Neural crest cell (in vitro differentiated cells): ENCODE results near the gene WNK1. TPM values are rescaled to one million over a fixed set of nuclear protein-coding genes. Genes with fewer than 3 reads are reported as not detected.
"Not testable (repeated sequence)": the region's sequence is repeated elsewhere in the genome, so short reads cannot be mapped to it uniquely, and the experiment has no call there.

Experiments
- DNase-seq: peaks from one replicate; pipeline ENCODE4 v3.0.0; 2021; ENCODE audit warnings: low read depth, mixed read lengths, low spot score
- H3K27ac Mint-ChIP-seq: one replicate; pipeline ENCODE4 v1.8.0; 2021; ENCODE audit warnings: mild to moderate bottlenecking, mixed read lengths; ENCODE audit not compliant: unreplicated experiment
- H3K27me3 Mint-ChIP-seq: 2 replicates; pipeline ENCODE4 v1.8.0; 2021; ENCODE audit warnings: low read depth, mild to moderate bottlenecking, mixed read lengths
- H3K36me3 Mint-ChIP-seq: 2 replicates; pipeline ENCODE4 v1.8.0; 2021; ENCODE audit warnings: low read depth, mild to moderate bottlenecking, mixed read lengths
- H3K4me1 Mint-ChIP-seq: 2 replicates; pipeline ENCODE4 v1.8.0; 2021; ENCODE audit warnings: mixed read lengths
- H3K4me3 Mint-ChIP-seq: one replicate; pipeline ENCODE4 v1.8.0; 2021; ENCODE audit warnings: mild to moderate bottlenecking, mixed read lengths
- H3K9me3 Mint-ChIP-seq: 2 replicates; pipeline ENCODE4 v1.8.0; 2021; ENCODE audit warnings: mixed read lengths
- CTCF ChIP-seq: fragments of 200-600 bp; sonication (generic); conservative IDR thresholded peaks from 2 replicates; pipeline ENCODE4 v1.5.0; 2021; ENCODE audit warnings: antibody characterized with exemption, mild to moderate bottlenecking
- total RNA-seq: library from RNA; stranded (reverse); gene quantifications from 2 replicates; pipeline ENCODE4 v1.2.1, GENCODE V29; 2021

The WNK1 gene
- total RNA-seq, 1 donor from 2014 or later: 155 TPM

- Mint-ChIP-seq H3K4me1 (peaks cover 31% of the 10 kb centered on the region), H3K27ac (no peak overlapping the region), H3K36me3 (no peaks in the 10 kb centered on the region), H3K9me3 (no peaks in the 10 kb centered on the region), H3K27me3 (no peaks in the 10 kb centered on the region), H3K4me3 (no peak overlapping the region)
- no peak for DNase-seq
- TF ChIP-seq CTCF: no peak
These were observed 33.3 kb downstream of the WNK1 start for GRCh38 chr12:785706-786105.

- Mint-ChIP-seq H3K4me1 (peaks cover 17% of the 10 kb centered on the region), H3K36me3 (peaks cover 2% of the 10 kb centered on the region), H3K4me3 (no peak overlapping the region), H3K27ac (no peak overlapping the region), H3K9me3 (no peaks in the 10 kb centered on the region), H3K27me3 (no peaks in the 10 kb centered on the region)
- DNase-seq: no peak
- no peak for TF ChIP-seq CTCF
These were observed 35.9 kb downstream of the WNK1 start for GRCh38 chr12:788288-788687.

- H3K4me1 Mint-ChIP-seq: peaks cover 17% of the 10 kb centered on the region
- DNase-seq, H3K27me3 Mint-ChIP-seq, H3K4me3 Mint-ChIP-seq, H3K36me3 Mint-ChIP-seq, H3K27ac Mint-ChIP-seq, H3K9me3 Mint-ChIP-seq: not testable (repeated sequence)
These were observed 36.4 kb downstream of the WNK1 start for GRCh38 chr12:788762-789161.

GRCh38 chr12:789852-790563, 37.6 kb downstream of the WNK1 start:
- no peaks in the 10 kb centered on the region for H3K27me3 Mint-ChIP-seq
- H3K27ac Mint-ChIP-seq: no peak overlapping the region
- DNase-seq: no peak
- no peak for TF ChIP-seq CTCF
- no peak overlapping the region for H3K4me3 Mint-ChIP-seq
- H3K36me3 Mint-ChIP-seq: peaks cover 2% of the 10 kb centered on the region
- peaks cover 13% of the 10 kb centered on the region for H3K4me1 Mint-ChIP-seq
- H3K9me3 Mint-ChIP-seq: no peaks in the 10 kb centered on the region

- Mint-ChIP-seq H3K4me1 (peaks cover 18% of the 10 kb centered on the region), H3K9me3 (no peaks in the 10 kb centered on the region), H3K27ac (no peak overlapping the region), H3K4me3 (no peak overlapping the region), H3K36me3 (peaks cover 2% of the 10 kb centered on the region), H3K27me3 (no peaks in the 10 kb centered on the region)
- no peak for DNase-seq
- TF ChIP-seq CTCF: no peak
These were observed 38.2 kb downstream of the WNK1 start for GRCh38 chr12:790608-791007.

GRCh38 chr12:793037-793436, 40.7 kb downstream of the WNK1 start:
- Mint-ChIP-seq H3K9me3 (no peaks in the 10 kb centered on the region), H3K4me3 (no peak overlapping the region), H3K4me1 (peaks cover 22% of the 10 kb centered on the region), H3K27me3 (no peaks in the 10 kb centered on the region), H3K36me3 (peaks cover 2% of the 10 kb centered on the region), H3K27ac (no peak overlapping the region)
- DNase-seq: no peak
- no peak for TF ChIP-seq CTCF
